ENCODE data around the gene CNTN2. TPM values are rescaled to one million over a fixed set of nuclear protein-coding genes. Genes with fewer than 3 reads are reported as not detected.

The CNTN2 gene
- total and polyA plus RNA-seq, 2 of the 8 experiments (the other 6 are each of a cell fraction or from before 2014, with no cell fraction given) = 1.2 to 3.9 TPM

DNA sequence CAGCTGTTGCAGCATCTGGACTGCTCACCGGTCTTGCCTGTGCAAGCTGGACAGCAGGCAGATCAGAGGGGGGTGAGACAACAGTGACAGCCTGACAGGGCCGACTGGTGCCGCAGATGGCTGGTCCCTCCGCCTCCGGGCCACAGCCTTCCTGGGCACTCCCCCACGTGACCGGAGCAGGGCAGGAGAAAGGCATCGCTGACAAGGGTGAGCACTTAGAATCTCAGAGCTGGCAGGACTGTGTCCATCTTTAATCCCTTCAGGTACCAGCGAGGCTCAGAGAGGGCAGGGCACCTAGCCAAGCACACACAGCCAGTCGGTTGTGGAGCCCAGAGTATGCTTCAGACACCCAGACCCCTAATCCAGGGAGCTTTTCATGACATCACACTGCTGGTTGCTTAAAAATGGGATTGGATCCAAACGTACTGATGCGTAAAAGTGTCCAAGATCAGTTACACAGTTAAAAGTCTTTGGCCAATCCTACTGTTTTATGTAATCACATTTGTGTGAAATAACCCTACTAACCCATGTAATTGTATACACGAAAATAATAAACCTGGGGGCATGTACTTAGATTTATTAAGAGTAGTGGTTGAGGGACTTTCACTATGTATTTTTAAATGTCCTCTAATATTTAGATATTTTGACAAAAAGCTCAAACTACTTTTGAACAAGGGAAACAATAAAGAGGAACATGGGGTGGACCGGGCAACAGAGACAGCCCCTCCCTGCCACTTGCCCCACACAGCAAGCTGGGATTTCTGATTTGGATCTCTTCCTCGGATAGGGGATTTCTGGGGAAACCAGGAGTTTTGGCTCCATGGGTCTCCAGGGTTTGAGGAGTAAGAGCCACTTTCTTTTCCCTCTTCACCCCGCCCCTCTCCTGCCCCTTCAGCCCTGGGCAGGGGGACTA is 758 bp upstream of the CNTN2 start (continued):
- TF ChIP-seq, protein P1, sequence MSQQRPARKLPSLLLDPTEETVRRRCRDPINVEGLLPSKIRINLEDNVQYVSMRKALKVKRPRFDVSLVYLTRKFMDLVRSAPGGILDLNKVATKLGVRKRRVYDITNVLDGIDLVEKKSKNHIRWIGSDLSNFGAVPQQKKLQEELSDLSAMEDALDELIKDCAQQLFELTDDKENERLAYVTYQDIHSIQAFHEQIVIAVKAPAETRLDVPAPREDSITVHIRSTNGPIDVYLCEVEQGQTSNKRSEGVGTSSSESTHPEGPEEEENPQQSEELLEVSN (IDR thresholded peaks at IDR 0.05) = no peak
- TF ChIP-seq GABPA (IDR thresholded peaks at IDR 0.05; ENCODE audit: borderline replicate concordance, insufficient read depth, low read length) (no peak), RAD21 (IDR thresholded peaks at IDR 0.05 in 1 of 2, conservative IDR thresholded peaks at IDR 0.05 in 1 of 2; ENCODE audit: low read depth in 2 of 2, low read length in 2 of 2) (no peak), ATF2 (IDR thresholded peaks at IDR 0.05; ENCODE audit: low read length) (no peak)

Data from H1 (cell line).